Activated naive CD8-positive, alpha-beta T cell treated with anti-CD3 and anti-CD28 coated beads, Interleukin-2, amount 50 U/mL, for 24 hours (primary cell): ENCODE measurements around the gene ELF1.
A peak's percentile ranks its signal among the peaks of the same experiment; 100 is the strongest.

Experiments used
- ATAC-seq: fragments of 150-1000 bp; cut with Tn5 transposase; one replicate; pipeline ENCODE4 v1.10.0; 2021
- DNase-seq: peaks from one replicate; pipeline ENCODE4 v3.0.0; 2021
- H3K27ac Mint-ChIP-seq: one replicate; pipeline ENCODE4 v1.8.0; 2021; ENCODE audit warnings: mild to moderate bottlenecking, mixed read lengths
- H3K27me3 Mint-ChIP-seq: one replicate; pipeline ENCODE4 v1.8.0; 2021; ENCODE audit warnings: mixed read lengths
- H3K36me3 Mint-ChIP-seq: one replicate; pipeline ENCODE4 v1.8.0; 2021; ENCODE audit warnings: low read depth, mixed read lengths
- H3K4me1 Mint-ChIP-seq: one replicate; pipeline ENCODE4 v1.8.0; 2021; ENCODE audit warnings: mixed read lengths
- H3K4me3 Mint-ChIP-seq: one replicate; pipeline ENCODE4 v1.8.0; 2021; ENCODE audit warnings: mild to moderate bottlenecking, moderate library complexity, mixed read lengths
- H3K9me3 Mint-ChIP-seq: one replicate; pipeline ENCODE4 v1.8.0; 2021; ENCODE audit warnings: mixed read lengths

Gene ELF1

DNA sequence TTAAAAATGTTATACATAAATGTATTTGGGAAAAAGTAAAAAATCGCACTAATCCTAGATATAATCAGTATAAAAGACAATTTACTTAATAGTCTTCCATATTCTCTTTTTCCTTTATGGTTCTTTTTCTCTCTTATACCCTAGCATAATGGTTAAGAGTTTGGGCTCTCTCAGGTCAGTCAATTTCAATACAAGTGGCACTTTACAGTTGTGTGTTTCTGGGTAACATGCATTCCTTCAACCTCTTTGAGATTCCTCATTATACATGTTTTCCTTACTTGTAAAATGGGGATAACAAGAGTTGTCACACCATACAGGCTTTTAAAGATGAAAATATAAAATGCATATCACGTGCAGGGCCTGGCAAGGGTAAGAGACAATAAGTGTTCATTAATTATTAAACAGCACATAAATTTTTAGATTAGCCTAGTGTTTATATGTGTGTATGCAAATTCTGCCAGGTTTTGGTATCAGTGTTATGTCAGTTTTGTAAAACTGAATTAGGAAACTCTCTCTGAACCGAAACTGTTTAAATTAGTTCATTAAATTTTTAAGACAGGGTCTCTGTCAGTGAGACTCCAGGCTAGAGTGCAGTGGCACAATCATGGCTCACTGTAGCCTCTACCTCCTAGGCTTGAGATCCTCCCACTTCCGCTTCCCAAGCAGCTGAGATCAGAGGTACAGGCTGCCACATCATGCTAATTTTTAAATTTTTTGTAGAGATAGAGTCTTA is 49.8 kb downstream of the ELF1 start:
- ATAC-seq (peak; percentile 74), DNase-seq (no peak)
- Mint-ChIP-seq H3K27ac (peak overlapping the region; percentile 75), H3K9me3 (no peaks in the 10 kb centered on the region), H3K4me3 (no peak overlapping the region), H3K36me3 (peaks cover 14% of the 10 kb centered on the region), H3K27me3 (no peaks in the 10 kb centered on the region), H3K4me1 (peaks cover 97% of the 10 kb centered on the region)

- Mint-ChIP-seq H3K4me3 (no peak overlapping the region), H3K4me1 (peaks cover 97% of the 10 kb centered on the region), H3K27me3 (no peaks in the 10 kb centered on the region), H3K27ac (no peak overlapping the region), H3K9me3 (no peaks in the 10 kb centered on the region), H3K36me3 (peaks cover 16% of the 10 kb centered on the region)
- ATAC-seq = no peak
- DNase-seq = no peak
Measured at GRCh38 chr13:40968416-40969000, 50.6 kb downstream of the ELF1 start.

DNA sequence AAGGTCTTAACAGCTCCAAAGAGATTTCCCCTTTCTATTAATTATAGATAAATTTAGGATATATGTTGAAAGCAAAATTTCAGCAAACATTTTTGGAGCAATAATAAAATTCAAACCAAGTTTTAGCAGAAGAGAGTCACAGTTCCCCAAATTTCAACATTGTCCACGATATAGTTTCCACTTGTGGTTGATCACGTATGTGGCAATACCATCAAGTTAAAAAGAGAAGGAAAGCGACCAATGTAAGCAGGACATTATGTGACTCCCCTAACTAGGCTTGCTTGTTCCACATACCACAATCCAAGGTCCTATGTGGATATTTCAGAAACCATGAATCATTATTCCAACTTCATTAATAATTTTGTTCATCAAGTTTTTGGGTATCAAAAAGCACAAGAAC is 52.8 kb downstream of the ELF1 start:
- no peaks in the 10 kb centered on the region for H3K27me3 Mint-ChIP-seq
- peaks cover 98% of the 10 kb centered on the region for H3K4me1 Mint-ChIP-seq
- no peak overlapping the region for H3K27ac Mint-ChIP-seq
- H3K9me3 Mint-ChIP-seq = no peaks in the 10 kb centered on the region
- no peak overlapping the region for H3K4me3 Mint-ChIP-seq
- ATAC-seq (no peak), DNase-seq (no peak)
- peaks cover 12% of the 10 kb centered on the region for H3K36me3 Mint-ChIP-seq

- H3K4me1 Mint-ChIP-seq = peaks cover 90% of the 10 kb centered on the region
- H3K27me3 Mint-ChIP-seq = no peaks in the 10 kb centered on the region
- no peak for ATAC-seq
- peak overlapping the region; percentile 21 for H3K27ac Mint-ChIP-seq
- H3K9me3 Mint-ChIP-seq = no peaks in the 10 kb centered on the region
- no peak overlapping the region for H3K4me3 Mint-ChIP-seq
- no peak for DNase-seq
- peaks cover 15% of the 10 kb centered on the region for H3K36me3 Mint-ChIP-seq
Measured at GRCh38 chr13:40963927-40964326, 55.2 kb downstream of the ELF1 start.

DNA sequence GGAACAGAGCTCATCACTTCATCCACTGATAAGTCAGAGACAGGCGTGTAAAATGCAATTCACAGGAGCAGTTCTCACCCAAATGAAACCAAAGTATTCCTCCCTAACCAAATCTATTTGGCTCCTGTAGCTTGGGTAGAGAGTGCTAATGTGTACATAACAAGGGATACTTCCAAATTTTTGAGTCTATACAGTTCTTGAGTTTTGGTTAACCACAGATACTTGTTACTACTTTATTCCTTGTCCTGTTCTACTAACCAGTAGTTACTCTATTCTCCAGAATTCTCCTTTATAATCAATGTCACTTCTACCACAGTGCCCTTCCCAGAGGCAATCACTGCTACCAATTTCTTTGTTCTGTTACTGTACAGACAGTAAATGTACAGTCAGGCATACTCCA is 57.3 kb downstream of the ELF1 start:
- H3K27me3 Mint-ChIP-seq = no peaks in the 10 kb centered on the region
- DNase-seq (no peak), ATAC-seq (peak; percentile 60)
- peak overlapping the region; percentile 81 for H3K27ac Mint-ChIP-seq
- H3K36me3 Mint-ChIP-seq = peaks cover 25% of the 10 kb centered on the region
- H3K4me3 Mint-ChIP-seq = no peak overlapping the region
- H3K9me3 Mint-ChIP-seq = no peaks in the 10 kb centered on the region
- peaks cover 82% of the 10 kb centered on the region for H3K4me1 Mint-ChIP-seq

- Mint-ChIP-seq H3K4me3 (no peak overlapping the region), H3K27ac (peak overlapping the region; percentile 81), H3K9me3 (no peaks in the 10 kb centered on the region), H3K36me3 (peaks cover 30% of the 10 kb centered on the region), H3K4me1 (peaks cover 75% of the 10 kb centered on the region), H3K27me3 (no peaks in the 10 kb centered on the region)
- DNase-seq = no peak
- no peak for ATAC-seq
Measured at GRCh38 chr13:40961214-40961613, 57.9 kb downstream of the ELF1 start.

DNA sequence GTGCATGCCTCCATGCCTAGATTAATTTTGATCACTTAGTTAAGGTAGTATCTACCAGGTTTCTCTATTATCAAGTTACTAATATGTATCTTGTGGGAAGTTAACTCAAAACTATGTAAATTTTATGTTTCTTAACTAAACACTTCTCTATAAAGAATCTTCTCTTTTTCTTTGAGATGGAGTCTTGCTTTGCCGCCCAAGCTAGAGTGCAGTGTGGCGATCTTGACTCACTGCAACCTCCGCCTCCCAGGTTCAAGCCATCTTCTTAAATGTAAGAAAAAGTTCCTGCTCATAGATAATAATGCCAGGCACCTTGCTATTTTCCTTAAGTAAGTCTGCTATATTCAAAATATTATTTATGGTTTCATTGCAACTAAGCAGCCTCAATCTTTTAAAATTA is 58.4 kb downstream of the ELF1 start:
- Mint-ChIP-seq H3K4me1 (peaks cover 71% of the 10 kb centered on the region), H3K27me3 (no peaks in the 10 kb centered on the region), H3K9me3 (no peaks in the 10 kb centered on the region), H3K36me3 (peaks cover 31% of the 10 kb centered on the region), H3K27ac (peak overlapping the region; percentile 81), H3K4me3 (no peak overlapping the region)
- DNase-seq (no peak), ATAC-seq (no peak)

GRCh38 chr13:40958655-40959054 is 60.5 kb downstream of the ELF1 start:
- no peak for ATAC-seq
- H3K4me3 Mint-ChIP-seq = no peak overlapping the region
- peaks cover 55% of the 10 kb centered on the region for H3K4me1 Mint-ChIP-seq
- no peak for DNase-seq
- H3K9me3 Mint-ChIP-seq = no peaks in the 10 kb centered on the region
- peaks cover 33% of the 10 kb centered on the region for H3K36me3 Mint-ChIP-seq
- peak overlapping the region; percentile 10 for H3K27ac Mint-ChIP-seq
- no peaks in the 10 kb centered on the region for H3K27me3 Mint-ChIP-seq

GRCh38 chr13:40946485-40946884 is 72.6 kb downstream of the ELF1 start:
- Mint-ChIP-seq H3K27me3 (no peaks in the 10 kb centered on the region), H3K4me3 (no peak overlapping the region), H3K36me3 (peaks cover 67% of the 10 kb centered on the region), H3K27ac (no peak overlapping the region), H3K4me1 (peaks cover 5% of the 10 kb centered on the region), H3K9me3 (no peaks in the 10 kb centered on the region)
- ATAC-seq (no peak), DNase-seq (no peak)

- peaks cover 4% of the 10 kb centered on the region for H3K4me1 Mint-ChIP-seq
- H3K36me3 Mint-ChIP-seq = peaks cover 65% of the 10 kb centered on the region
- no peak overlapping the region for H3K4me3 Mint-ChIP-seq
- DNase-seq (no peak), ATAC-seq (no peak)
- H3K27ac Mint-ChIP-seq = no peak overlapping the region
- H3K27me3 Mint-ChIP-seq = no peaks in the 10 kb centered on the region
- no peaks in the 10 kb centered on the region for H3K9me3 Mint-ChIP-seq
Measured at GRCh38 chr13:40943073-40943472, 76.0 kb downstream of the ELF1 start.

DNA sequence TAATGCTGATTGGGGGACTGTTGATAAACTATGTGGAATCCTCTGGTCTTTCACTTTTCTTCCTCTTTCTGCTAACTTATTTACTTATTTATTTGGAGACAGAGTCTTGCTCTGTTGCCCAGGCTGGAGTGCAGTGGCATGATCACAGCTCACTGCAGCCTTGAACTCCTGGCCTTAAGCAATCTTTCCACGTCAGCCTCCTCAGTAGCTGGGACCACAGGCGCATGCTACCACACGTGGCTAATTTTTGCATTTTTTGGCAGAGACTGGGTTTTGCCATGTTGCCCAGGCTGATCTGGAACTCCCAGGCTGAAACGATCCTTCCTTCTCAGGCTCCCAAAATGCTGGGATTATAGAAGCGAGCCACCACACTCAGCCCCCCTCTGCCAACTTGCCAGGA is 77.5 kb downstream of the ELF1 start:
- ATAC-seq (no peak), DNase-seq (no peak)
- Mint-ChIP-seq H3K27ac (no peak overlapping the region), H3K27me3 (no peaks in the 10 kb centered on the region), H3K9me3 (no peaks in the 10 kb centered on the region), H3K4me1 (peaks cover 8% of the 10 kb centered on the region), H3K36me3 (peaks cover 56% of the 10 kb centered on the region), H3K4me3 (no peak overlapping the region)

GRCh38 chr13:40940841-40941240 is 78.3 kb downstream of the ELF1 start:
- Mint-ChIP-seq H3K9me3 (no peaks in the 10 kb centered on the region), H3K27me3 (no peaks in the 10 kb centered on the region), H3K27ac (peak overlapping the region; percentile 47), H3K4me1 (peaks cover 11% of the 10 kb centered on the region), H3K36me3 (peaks cover 54% of the 10 kb centered on the region), H3K4me3 (no peak overlapping the region)
- DNase-seq (no peak), ATAC-seq (no peak)

DNA sequence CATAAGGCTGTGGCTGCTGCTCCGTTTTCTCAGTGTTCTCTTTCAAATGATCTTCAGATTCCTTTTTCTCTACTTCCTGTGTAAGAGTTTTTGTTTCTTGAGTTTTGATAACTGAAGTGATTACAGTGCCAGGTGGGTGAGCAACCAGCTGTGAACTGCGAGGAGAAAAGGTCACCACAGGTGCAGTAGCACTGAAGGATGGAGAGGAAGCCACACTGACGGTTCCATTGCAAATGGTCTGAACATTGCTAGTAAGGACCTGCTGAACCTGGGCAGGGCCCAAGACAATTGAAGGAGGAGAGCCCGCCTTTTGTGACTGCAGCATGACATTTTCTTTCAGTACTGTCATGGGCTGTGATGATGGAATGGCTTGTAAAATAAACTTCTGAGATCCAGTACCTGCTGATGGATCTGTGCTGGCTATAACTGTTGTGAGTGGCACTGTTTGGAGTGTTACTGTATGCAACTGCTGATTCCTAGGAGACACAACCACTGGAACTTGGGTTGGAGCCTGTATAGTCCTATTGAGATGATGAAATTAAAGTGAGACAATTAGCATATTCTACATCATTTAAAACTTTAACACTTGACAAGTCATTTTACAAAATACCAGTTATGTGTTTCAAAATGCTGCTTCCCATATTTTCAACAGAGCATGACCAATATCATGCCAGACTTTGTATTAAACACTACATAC is 85.5 kb downstream of the ELF1 start:
- Mint-ChIP-seq H3K4me3 (no peak overlapping the region), H3K36me3 (peaks cover 48% of the 10 kb centered on the region), H3K9me3 (no peaks in the 10 kb centered on the region), H3K4me1 (peaks cover 40% of the 10 kb centered on the region), H3K27ac (peak overlapping the region; percentile 85), H3K27me3 (no peaks in the 10 kb centered on the region)
- DNase-seq = no peak
- peak; percentile 43 for ATAC-seq

DNA sequence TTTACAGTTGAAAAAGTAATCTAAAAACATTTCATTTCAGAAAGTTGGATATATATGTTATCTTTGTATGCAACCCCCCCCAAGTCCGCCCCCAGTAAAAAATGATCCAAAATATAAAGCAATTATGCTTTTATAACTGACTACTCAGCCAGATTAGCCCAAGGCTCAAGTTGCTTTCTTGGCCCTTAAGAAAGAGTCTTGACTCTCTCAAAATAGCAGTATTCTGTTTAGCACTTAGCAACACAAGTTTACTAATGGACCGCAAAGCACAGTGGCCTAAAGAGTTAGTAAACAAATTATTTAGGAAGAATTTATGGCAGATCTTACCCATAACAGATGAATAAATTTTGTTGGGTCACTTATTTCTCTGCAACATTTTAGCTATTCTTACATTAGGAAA is 86.9 kb downstream of the ELF1 start:
- Mint-ChIP-seq H3K27me3 (no peaks in the 10 kb centered on the region), H3K27ac (no peak overlapping the region), H3K36me3 (peaks cover 47% of the 10 kb centered on the region), H3K4me3 (no peak overlapping the region), H3K9me3 (no peaks in the 10 kb centered on the region), H3K4me1 (peaks cover 40% of the 10 kb centered on the region)
- DNase-seq (no peak), ATAC-seq (no peak)

GRCh38 chr13:40931719-40932118 is 87.4 kb downstream of the ELF1 start:
- Mint-ChIP-seq H3K9me3 (no peaks in the 10 kb centered on the region), H3K27ac (peak overlapping the region; percentile 35), H3K4me1 (peaks cover 37% of the 10 kb centered on the region), H3K27me3 (no peaks in the 10 kb centered on the region), H3K4me3 (no peak overlapping the region), H3K36me3 (peaks cover 44% of the 10 kb centered on the region)
- DNase-seq (no peak), ATAC-seq (no peak)
